ENCODE data around the gene CNIH3.

The CNIH3 gene

DNA sequence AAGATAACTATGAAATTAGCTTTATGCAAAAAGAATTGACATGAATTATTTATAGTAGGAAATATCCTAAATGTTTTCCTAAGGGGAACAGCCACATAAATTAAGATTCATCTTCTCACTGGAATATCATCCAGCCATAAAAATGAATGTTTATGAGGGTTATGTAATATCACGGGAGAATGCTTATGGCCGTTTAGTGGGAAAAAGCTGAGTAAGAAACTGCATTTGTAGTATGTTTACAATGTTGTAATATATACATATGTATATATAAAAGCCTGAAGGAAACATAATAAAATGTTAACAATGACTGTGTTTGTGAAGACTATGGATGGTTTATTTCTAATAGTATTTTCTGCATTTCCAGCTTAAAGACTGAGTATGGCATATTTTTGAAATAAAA, 161.1 kb downstream of the CNIH3 start:
- no peak for DNase-seq (ENCODE audit: low spot score)

DNA sequence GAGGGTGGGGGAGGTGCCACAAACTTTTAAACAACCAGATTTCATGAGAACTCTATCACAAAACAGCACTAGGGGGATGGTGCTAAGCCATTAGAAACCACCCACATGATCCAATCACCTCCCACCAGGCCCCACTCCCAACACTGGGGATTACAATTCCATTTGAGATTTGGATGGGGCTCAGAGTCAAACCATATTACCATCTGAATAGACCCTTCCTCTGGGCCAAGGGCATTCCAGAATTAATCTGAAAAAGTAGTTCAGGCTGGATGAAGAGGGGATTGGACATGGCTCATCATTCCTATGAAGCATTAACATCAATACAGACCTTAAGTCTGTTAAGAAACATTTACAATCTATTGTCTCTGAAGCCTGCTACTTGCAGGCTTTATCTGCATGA, 163.4 kb downstream of the CNIH3 start:
- no peak for DNase-seq (ENCODE audit: low spot score)

DNA sequence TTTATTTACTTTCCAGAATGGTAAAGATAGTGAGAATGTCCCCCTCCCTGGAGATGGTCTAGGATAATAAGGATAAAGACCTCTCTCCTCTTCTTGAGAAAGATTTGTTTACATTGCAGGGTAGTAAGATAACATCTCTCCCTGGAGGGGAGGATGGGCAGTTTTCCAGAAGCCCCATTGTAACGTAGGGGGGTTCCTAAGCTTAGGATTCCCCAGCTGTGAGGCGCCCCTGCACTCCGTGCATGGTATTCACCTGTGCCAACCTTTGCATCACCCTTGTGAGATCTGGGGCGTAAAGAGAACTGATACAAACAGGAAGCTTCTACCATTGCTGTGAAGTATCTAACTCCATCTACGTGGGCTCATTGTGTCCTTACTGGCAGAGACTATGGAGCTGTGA, 164.6 kb downstream of the CNIH3 start:
- DNase-seq (ENCODE audit: low spot score), result no peak

DNA sequence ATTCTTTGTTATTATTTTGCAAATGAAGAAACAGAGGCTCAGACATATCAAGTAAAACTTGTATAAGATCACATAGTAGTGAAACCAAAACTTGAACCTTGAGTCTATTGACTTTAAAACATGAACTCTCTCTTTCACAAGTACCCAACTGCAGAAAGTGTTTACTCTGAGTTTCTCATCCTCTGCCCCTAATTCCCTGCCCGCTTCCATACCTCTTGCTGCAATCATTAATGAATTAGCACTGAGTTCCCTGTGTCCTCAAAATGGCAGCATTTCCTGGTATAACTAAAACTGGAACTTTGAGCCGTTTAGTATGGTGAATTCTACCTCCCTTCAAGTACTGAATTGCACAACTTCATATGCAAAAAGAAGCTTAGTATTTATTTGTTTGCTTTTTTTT, 165.7 kb downstream of the CNIH3 start:
- no peak for DNase-seq (ENCODE audit: low spot score)

DNA sequence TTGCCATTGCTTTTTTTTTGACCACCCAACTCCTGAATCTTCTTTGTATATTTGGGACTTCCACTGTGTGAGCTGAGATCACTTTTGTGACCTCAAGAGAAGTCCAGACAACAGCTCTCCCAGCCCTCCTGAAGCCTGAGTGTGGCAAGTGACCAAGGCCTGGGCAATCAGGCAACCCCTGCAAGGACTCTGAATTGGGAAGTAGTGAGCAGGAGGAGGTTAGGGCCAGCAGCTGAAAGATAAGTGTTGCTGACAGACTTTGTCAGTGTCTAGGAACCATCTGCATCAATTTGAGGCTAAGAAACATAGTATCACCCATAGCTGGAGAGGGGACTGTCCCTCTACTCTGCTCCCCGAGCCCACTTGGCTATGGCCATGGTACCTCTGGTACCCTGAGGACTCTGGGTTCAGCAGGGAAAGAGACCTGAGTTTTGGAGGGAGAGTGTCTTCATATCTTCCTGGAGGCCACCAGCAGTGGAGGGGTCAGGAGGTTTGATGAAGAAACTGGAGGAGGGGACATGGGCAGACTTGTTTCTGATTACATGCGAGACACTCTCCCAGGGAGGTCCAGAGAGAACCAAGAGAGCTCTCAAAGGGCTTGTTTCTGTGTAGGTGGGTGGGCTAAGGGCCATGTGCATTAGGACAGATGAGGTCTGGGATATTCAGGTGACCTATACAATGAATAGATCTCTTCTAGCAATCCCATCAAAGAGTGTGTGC, 166.3 kb downstream of the CNIH3 start:
- no peak for DNase-seq (ENCODE audit: low spot score)

DNA sequence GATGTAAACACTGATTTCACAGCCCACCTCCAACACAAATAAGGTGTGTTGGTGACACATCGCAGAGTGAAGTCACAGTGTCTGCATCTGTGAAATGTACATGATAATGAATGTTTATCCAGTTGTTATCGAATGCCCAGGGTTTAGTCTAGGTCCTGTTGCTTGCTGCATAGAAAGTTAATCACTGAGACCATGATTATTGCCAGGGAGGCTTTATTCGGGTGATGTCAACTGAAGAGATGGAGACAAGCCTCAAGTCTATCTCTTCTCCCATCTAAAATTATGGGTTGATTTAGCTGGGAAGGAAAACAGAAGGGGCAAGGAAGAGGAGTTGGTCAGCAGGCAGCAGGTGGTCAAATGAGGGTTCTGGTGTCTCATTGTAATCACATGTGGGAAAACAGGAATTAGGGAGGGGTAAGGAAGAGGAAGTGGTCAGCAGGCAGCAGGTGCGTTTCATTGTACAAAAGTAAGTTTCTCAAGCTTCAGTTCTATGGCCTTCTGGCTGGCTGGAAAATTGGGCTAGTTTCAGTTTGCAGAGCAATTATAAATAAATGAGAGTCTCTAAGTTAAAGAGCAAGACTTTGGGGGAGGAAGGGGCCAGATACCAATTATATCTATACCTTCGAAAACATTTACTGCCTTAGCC, 167.0 kb downstream of the CNIH3 start:
- no peak for DNase-seq (ENCODE audit: low spot score)

DNA sequence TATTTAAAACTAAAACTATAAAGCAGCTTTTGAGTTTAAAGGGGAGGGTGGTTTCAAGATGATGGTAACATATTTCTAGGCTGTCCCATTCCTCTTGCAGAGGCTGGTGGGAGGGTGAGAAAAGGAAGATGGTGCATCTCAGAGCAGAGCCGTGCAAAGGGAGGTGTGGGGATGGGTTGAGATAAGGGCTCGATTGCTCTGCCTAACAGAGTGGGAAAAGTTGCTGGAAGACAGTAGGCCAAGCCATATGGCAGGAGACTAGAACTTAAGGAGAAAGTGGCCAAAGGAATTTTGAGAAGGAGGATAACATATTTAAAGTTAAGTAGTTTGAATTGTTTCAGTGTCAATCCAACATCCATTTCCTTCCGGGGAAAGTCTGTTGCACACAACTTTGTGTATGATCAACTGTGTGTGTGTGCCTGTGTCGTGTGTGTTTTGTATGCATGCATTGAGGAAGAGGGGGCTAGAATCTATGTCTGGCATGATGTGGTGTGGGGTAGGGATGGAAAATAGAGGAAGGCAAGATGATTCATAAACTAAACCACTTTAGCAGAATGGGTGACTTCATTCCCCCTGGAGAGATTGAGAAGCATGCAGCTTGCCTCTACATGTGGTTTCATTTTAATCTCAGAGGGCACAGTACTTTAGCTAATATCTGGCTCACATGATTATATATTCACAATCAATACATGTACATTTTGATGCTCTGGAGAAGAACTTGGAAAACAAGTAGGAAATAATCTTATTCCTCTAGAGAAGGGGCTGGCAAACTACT, 168.3 kb downstream of the CNIH3 start:
- no peak for DNase-seq (ENCODE audit: low spot score)

DNA sequence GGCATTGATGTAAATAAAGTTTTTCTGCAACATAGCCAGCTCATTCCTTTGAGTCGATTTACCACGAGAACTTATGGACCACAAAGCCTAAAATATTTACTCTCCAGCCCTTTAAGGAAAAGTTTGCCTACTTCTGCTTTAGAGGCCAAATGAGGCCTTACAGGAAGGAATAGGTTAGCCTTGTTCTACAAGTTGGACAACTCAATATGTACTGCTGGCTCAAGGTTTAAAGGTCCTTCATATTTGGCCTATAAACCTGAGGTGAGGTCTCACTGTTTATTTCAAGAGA, 168.9 kb downstream of the CNIH3 start:
- DNase-seq (ENCODE audit: low spot score), result no peak

DNA sequence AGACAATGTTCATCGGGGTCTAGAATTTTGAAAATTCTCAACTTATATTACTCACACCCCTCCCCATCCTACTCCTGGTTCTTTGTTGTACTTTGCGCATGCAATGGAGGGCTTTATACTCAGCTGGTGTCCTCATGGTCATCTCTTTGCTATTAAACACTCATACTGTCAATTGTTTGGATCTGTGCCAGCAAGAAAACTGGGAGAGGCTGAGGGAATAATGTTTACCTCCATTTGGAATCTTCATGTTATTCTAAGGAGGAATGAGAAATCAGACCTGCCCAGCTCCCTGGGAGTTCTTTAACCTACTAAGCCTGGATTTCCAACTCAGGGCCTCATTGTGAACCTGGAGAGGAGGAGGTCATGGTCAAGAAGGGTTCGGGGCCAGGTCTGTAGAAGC, 169.5 kb downstream of the CNIH3 start:
- no peak for DNase-seq (ENCODE audit: low spot score)

DNA sequence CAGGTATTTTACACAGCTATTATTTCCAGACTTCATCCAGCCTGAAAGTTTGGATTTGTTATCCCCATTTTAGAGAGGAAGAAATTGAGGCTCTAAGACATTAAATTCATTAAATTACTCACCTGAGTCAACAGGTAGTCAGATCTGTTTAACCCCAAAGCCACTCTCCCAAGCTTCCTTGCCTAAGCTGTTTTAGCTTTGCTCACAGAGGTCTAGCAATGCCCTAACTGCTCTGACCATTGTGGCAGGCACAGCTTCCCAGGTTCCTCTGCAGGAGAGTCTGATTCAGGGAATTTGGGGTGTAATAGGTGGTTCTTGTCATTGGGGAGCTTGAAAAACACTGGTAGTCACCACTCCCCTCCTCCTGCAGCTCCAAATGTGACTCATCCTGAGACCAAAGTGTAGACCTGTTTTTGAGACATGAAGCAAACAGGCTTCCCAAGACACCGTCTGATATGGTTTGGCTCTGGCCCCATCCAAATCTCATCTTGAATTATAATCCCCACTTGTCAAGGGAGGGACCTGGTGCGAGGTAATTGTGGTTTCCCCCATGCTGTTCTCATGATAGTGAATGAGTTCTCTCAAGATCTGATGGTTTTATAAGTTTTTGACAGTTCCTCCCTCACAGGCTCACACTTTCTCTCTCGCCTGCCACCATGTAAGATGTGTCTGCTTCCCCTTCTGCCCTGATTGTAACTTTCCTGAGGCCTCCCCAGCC, 170.6 kb downstream of the CNIH3 start:
- DNase-seq (ENCODE audit: low spot score), result no peak

DNA sequence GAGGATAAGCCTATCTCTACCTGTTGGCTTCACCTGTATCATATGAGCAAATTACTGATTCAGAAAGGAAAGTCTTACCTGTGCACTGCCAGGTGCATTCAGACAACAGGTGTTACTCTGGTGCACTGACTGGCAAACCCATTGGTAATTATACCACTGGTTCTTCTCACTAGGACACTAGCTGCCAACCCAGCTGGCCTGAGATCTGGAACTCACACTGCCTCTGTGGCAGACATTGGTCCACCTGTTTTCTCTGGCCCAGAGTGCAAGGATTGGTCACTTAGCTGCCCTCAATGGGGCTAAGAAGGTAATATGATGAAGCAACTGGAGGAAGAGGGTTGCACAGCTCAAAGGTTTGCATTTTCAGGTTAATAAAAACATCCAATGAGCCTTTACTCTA, 173.2 kb downstream of the CNIH3 start:
- no peak for DNase-seq (ENCODE audit: low spot score)
